WI38 (cell line): ENCODE data around the gene SYTL1.

ENCODE experiments used
- H3K4me3 ChIP-seq: 2 replicates; pipeline ENCODE4 v1.5.1; 2011; ENCODE audit warnings: low read depth, mild to moderate bottlenecking, control low read depth, low read length
- CTCF ChIP-seq: IDR thresholded peaks from 2 replicates; pipeline ENCODE4 v1.5.1; 2012; ENCODE audit warnings: low read depth, mild to moderate bottlenecking, control low read depth, low read length

Gene SYTL1

GRCh38 chr1:27299385-27300271 lies 42.2 kb upstream of the SYTL1 start:
- H3K4me3 ChIP-seq, result no peak overlapping the region
- no peak for TF ChIP-seq CTCF

- TF ChIP-seq CTCF, result peak; percentile 86
- no peak overlapping the region for H3K4me3 ChIP-seq
Measured at GRCh38 chr1:27300341-27301051, 41.3 kb upstream of the SYTL1 start.

- TF ChIP-seq CTCF, result no peak
- no peak overlapping the region for H3K4me3 ChIP-seq
Measured at GRCh38 chr1:27301052-27301422, 40.8 kb upstream of the SYTL1 start.

GRCh38 chr1:27301582-27302199 lies 40.1 kb upstream of the SYTL1 start:
- TF ChIP-seq CTCF, result no peak
- H3K4me3 ChIP-seq, result no peak overlapping the region

- H3K4me3 ChIP-seq, result no peak overlapping the region
- TF ChIP-seq CTCF, result no peak
Measured at GRCh38 chr1:27302612-27303011, 39.2 kb upstream of the SYTL1 start.

GRCh38 chr1:27303509-27303908 lies 38.3 kb upstream of the SYTL1 start:
- no peak for TF ChIP-seq CTCF
- H3K4me3 ChIP-seq, result no peak overlapping the region

GRCh38 chr1:27306071-27306470 lies 35.8 kb upstream of the SYTL1 start:
- no peak for TF ChIP-seq CTCF
- H3K4me3 ChIP-seq, result no peak overlapping the region
